Hindlimb muscle (tissue), 1 donor: ENCODE results near the gene CDC42EP1. TPM values are rescaled to one million over a fixed set of nuclear protein-coding genes. Genes with fewer than 3 reads are reported as not detected.
"Not testable (repeated sequence)": the region's sequence is repeated elsewhere in the genome, so short reads cannot be mapped to it uniquely, and the experiment has no call there.

Experiments
- DNase-seq: peaks from one replicate; pipeline ENCODE4 v3.0.0-alpha.2; 2013
- polyA plus RNA-seq: library from polyadenylated mRNA; unstranded; fragments of 120-200 nt; gene quantifications from one replicate; pipeline ENCODE4 v1.2.1, GENCODE V29; 2013; ENCODE audit not compliant: insufficient read length

CDC42EP1 gene, protein sequence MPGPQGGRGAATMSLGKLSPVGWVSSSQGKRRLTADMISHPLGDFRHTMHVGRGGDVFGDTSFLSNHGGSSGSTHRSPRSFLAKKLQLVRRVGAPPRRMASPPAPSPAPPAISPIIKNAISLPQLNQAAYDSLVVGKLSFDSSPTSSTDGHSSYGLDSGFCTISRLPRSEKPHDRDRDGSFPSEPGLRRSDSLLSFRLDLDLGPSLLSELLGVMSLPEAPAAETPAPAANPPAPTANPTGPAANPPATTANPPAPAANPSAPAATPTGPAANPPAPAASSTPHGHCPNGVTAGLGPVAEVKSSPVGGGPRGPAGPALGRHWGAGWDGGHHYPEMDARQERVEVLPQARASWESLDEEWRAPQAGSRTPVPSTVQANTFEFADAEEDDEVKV
- 53.9 TPM for polyA plus RNA-seq

DNA sequence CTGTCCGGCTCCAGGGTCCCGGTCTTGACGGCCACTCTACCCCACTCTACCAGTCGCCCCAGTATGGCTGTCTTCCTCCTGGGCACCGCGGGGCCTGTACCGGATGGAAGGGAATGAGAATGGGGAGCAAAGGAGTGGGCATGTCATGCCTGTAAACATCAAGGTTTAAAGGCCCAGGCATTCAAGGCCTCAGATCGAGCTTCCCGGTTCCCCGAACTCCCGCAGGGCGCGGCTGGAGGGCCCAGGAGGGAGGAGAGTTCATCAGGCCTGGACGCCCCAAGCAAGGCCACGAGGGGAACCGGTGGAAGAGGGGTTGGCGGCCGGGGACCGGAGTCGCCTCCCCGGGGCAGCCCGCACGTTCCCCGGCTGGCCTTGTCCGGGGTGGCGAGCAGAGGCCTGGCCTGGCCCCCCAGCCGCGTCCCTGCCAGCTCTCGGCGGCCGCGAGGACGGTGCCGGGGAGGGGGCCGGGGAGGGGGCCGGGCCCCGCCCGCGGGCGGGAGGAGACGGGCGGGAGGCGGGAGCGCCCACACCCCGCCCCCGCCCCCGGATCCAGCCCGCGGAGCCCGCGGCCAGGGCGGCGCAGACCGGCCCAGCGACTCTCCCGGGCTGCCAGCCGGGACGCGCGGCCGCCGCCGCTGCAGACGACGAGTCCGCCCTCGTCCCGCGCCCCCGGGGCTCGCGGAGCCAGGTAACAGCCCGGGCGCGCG is at the start of gene CDC42EP1:
CDC42EP1 (plus strand) TSS at position 580 of the 707 bp plus-strand sequence. CDS start 5,870 bp downstream, outside the sequence.
- no peak for DNase-seq

DNA sequence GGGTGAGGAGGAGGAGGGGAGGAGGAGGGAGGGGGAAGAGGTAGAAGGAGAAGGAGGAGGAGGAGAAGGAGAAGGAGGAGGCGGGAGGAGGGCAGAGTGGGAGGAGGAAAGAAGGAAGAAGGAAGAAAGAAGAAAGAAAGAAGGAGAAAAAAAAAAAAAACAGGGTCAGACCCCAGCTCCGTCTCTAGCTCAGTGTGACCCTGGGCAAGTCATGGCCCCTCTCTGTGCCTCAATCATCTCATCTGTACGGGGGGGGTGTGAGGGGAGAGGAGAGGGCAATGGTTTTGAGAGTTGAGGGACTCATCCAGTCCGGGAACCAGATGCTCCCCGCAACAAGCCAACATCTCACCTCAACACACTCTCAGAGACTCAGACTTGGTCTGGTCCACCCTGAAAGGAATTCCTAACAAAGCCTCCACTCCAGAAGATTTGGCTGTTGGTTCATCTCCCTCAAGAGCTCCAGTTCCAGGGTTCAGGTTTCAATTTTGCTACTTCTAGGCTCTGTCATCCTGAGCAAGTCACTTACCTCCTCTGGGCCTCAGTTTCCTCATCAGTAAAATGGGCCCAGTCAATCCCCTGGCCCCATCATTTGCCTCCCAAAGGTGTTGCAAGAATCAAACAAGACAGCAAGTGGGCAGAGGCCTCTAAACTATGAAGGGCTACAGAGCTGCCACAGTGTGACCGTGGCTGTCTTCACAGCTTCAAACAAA is 48.7 kb upstream of the CDC42EP1 start:
- DNase-seq = no peak

DNA sequence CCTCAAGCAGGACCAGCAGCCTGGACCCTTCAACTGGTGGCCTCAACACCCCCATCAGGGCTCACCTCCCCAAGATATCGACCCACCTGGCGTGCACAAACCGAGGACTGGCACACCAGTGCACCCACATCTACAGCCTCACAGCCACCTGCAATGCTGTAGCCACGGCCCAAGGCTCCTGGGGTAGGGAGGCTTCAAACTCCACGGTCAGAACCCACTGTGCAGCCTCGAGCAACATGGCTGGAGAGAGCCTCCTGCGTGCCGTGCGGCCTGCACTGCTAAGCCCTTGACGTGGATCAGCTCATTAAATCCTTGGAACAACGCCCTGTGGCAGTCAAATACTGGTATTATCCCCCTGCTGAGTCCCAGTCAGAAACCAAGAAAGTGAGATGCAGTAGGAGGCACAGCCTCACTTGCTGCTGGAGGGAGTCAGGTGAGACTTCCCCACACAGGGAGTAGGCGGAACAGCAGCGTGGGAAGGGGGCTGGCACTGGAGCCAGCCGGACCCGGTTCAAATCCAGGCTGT is 45.7 kb upstream of the CDC42EP1 start:
- no peak for DNase-seq

DNA sequence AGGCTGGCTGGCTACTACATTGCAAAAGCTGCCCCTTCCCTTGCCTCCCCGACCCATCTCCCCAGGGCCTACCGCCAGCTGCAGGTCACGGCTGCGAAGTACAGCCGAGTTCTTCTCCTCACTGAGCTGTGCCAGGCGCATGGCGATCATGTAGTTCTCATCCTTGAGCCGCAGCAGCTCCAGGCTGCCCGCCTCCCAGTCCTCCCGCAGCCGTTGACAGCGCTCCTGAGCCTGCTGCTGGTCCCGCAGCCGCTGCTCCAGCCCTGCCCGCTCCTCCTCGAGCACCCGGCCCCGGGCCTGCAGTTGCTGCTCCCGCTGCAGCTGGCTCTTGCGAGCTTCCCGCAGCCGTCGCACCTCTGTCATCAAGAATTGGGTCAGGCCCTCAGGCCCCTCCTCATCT is 44.4 kb upstream of the CDC42EP1 start:
- no peak for DNase-seq

DNA sequence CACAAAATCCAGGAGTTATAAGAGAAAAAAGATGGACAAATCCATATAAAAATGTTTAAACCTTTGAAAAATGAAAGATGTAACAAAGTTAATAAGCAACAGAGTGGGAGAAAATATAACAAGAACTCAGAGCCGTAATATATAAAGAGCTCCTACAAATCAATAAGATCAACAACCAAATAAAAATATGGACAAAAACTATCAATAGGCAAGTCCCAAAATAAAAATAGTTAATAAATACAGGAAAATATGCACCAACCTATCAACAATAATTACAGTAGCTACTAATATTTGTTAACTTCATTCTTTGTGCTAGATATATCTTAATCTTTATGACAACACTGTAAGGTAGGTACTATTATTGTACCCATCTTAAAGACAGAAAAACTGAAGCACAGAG is 43.8 kb upstream of the CDC42EP1 start:
- DNase-seq = no peak

DNA sequence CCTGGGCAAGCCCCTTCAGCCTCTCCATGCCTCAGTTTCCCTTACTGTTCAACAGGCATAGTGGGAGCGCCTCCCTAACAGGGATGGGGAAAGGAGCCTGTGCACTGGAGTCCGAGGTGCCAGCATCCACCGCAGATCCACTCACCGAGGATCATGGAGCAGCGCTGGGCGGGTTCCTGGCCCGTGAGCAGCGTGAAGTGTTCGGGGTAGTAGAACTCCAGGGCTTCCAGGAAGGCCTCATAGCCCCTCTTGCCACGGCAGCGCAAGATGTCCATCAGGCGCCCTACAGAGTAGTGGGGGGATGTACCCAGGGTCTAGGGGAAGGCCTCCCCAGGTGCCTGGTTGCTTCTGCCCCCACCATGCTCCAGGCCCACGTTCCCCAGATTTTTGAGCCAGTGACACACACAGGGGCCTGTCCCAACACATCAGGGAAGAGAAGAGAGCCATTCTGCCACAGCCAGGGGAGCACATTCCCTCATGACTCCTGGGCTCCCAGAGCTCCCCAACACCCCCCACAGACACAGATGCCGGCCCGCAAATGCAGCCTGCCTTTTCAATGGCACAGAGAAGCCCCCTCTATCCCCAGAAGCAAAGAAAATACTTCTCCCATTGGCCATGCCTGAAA is 42.3 kb upstream of the CDC42EP1 start:
- DNase-seq = no peak

DNA sequence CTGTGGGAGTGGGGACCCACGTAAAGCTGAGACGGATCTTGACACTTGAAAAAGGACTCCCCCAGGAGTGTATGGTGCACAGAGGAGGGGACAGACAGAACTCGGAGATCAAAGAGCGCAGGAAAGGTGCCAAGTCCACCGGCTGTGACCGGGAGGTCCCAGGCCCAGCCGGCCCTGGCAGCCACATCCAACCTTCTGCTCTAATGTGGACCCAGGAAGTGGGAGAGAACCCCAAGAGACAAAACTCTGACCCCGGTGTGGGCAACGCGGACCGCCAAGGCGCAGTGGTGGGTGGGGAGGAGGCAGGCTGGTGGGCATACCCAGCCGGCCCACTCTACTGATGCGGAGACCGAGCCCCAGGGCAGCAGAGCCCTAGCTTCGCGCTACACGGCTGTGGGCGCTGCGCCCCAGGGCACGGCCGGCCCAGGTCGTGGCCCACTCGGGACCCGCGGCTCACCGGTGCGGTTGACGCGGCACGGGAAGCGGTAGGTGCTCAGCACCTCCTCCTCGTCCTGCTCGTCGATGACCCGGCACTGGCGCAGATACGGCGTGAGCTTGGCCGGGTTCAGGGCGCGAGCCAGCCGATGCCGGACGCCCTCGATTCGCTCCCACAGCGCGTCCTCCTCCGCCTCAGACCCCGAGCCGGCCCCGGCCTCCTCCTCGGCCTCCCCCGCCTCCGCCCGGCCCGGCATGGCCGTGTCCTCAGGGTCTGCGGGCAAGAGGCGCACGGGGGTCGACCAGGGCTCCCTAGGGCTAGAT is 41.6 kb upstream of the CDC42EP1 start:
- DNase-seq = no peak

DNA sequence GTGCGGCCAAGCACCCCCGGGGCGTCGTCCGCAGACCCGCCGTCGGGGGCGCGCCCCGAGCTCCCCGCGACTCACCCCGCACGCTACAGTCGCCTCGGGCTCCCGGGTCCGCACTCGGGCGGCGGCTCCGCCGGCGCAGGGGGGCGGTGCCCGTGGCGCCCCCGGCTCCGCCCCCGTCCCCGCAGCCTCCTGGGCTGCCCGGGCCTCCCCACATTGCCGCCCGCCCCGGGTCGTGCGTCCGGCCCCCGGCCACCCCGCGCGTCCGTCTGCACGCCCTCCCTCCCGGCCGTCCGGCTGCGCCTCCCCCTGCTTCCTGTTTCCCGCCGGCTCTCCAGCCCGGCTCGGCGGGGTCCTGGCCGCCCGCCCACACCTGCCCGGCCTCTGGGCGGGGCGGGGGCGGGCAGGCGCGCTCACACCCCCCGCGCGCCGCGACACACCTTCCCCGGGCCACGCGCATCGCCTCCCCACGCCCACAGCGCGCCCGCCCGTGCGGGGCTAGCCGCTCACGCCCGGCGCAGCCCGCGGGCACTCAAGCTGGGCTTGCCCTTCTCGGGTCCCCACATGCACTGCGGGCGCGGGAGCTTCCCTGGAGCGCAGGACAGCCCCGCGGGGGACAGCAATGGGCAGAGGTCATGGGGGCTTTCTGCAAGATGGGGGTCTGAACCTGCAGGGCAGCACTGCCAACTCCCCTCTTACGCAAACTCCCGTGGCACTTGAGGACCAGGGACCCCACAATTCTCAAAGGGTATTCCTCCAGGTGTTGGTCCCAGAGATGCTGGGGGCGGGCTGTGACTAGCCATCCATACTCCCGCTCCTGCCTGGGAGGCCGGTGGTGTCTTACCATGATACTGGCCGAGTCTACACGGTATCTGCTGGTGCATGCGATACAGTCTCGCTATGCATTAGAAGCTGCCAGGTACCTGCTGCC is 40.7 kb upstream of the CDC42EP1 start, which contains the start of gene CARD10:
CARD10 (minus strand) TSS at position 148 of the 928 bp plus-strand sequence. CDS start 215 bp downstream, outside the sequence.
- DNase-seq = no peak

DNA sequence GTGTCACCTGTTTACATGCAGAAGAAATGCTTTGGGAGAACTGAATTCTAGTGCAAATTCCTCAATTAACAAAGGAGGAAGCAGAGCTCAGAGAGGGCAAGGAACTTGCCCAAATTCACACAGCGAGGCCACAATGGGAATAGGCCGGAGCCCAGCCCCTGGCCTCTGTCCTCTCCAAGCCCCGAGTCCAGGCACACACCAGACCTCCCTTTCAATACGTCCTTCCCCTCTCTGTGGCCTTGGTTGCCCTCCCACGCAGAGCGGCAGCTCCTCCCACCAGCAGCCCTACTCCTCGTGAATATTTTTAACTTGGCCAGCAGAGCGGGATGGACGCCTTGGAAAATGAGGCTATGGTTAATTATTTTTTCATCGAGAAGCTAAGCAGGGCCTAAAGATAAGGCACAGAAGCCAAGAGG is 39.5 kb upstream of the CDC42EP1 start:
- DNase-seq = no peak

DNA sequence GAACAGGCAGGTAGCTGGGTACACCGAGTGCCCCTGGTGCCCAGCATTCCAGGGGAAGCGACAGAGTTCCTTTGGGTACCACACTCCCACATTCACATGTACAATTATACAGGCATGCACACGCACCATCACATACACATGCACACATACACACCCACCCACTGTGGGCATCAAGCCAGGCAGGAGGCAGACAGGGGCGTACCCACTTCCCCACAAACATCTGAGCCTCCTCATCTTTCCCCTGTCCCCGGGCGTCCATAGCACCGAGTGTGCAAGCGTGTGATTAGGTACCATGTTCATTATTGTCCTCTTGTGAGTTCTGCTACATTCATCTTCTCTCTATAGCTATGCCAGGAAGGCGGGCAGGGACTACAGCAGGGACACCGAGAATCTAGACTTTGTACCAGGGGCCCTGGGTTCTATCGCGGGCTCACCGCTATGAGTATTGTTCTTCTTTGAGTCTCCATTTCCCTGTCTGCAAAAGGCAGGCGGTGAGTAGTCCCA is 39.0 kb upstream of the CDC42EP1 start:
- no peak for DNase-seq

DNA sequence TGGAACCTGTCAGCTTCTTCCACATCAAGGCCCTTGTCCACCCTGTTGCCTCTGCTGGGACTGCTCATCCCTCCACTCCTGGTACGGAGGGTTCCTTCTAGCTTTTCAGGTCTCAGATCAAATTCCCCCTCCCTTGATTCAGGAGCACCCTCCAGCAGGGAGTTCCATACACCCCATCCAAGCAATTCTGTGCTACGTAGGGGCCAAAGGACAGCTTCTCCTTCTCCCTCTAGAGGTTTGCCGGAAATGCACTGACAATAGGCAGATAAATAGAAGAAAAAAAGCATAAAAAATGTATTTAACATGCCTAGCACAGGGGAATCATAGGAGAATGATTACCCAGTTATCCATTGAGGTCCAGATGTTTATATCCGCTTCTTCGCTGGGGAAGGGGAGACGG is 37.8 kb upstream of the CDC42EP1 start:
- no peak for DNase-seq

DNA sequence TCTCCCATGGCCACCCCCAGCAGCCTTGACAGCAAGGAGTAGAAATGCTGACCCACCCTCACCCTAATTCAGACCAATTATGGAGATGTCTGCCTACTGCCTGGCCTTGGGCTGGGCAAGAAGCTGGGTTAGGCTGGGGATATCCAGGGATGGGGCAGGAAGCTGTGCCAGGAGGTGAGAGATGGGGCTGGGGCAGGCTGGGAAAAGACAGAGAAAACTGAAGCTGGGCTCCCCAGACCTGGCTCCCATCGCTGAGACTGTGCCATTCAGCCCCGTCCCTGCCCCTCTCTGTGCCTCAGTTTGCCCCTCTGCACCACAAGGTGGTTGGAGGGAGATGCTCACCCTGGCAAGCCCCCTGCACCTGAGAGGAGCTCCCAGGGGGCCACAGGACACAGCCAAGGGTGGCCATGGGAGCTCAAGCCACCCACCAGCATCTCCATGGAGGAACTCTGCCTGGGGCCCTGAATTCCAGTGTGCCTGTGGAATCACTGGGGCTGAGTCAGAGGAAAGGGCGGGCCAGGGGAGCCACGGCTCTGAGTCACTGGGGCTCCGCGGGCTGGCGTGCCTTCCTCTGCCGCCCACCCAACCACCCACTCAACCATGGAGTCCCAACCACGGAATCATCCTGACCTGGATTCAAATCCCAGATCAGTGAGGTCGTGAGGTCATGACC is 35.1 kb upstream of the CDC42EP1 start:
- DNase-seq = no peak

DNA sequence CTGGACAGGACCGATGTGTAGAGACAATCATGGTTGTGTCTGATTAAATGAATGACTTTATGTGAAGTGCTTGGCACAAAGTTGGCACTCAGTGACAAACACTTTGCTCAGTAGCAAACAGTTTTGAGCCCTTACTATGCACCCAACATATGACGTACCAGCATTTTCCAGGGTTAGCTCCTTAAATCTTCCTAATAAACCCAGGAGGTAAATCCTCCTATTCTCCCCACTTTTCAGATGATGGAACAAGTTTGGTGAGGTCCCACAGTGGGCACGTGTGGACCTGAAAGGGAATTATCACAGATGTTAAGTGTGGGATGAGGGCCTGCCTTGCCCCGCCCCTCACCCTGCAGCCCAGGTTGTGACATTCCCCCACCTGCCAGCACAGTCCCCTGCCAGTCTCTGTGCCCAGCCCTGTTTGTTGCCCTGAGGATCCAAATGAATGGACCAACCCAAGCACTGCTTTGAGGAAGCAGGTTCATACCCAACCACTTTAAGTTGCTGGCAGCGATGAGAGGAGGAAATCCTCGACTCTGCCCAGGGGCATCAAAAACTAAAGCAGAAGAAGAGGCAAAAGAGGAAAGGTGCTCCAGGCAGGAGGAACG is 34.4 kb upstream of the CDC42EP1 start:
- no peak for DNase-seq

DNA sequence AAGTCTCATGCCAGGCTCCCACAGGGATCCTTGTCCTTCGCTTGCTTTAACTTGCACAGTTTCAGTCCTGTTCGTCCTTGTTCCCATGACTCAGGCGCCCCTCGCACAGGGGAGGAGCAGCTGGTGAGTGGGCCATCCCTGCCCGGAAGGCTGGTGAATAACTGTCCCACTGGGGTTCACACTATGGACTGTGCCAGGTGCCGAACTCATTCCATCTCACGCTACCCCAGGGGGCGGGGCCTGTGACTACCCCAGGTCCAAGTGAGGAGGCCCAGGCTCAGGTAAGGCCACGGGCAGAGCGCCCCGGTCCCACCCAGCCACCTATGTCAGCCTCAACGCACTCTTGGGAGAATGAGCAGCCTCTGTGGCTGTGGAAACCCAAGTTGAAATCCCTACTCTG is 33.9 kb upstream of the CDC42EP1 start:
- DNase-seq = no peak

DNA sequence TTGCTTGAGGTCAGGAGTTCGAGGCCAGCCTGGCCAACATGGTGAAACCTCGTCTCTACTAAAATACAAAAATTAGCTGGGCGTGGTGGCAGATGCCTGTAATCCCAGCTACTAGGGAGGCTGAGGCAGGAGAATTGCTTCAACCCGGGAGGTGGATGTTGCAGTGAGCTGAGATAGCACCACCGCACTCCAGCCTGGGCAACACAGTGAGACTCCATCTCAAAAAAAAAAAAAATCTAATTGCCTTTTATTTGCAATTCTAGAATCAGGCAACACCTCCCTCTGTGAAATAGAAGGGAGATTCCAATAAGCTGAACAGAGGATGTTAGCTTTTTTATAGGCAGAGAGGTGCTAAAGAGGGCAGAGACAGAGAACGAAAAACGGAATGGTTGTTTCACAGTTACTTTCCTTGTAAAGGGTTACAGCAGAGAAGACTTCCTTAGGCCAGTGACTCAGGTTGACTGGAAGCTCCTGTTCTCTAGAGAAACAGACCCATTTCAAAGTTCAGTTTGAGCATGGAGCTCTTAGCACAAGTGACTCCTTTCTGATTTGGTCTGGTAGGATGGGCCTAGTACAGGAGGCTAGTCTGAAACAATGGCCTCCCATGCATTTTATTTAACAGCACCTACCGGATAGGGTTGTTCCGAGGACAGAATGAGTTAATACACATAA is 33.1 kb upstream of the CDC42EP1 start:
- not testable (repeated sequence) for DNase-seq

DNA sequence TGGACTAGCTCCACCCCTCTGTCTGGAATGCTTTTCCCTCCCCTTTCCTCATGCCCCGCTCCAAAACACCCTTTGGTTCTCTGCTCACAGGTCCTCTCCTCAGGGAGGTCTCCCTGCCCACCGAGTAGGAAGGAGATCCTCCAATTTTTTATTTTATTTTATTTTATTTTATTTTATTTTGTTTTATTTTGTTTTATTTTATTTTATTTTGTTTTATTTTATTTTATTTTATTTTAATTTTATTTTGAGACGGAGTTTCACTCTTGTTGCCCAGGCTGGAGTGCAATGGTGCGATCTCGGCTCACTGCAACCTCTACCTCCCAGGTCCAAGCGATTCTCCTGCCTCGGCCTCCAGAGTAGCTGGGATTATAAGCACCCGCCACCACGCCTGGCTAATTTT is 32.3 kb upstream of the CDC42EP1 start:
- DNase-seq = not testable (repeated sequence)

DNA sequence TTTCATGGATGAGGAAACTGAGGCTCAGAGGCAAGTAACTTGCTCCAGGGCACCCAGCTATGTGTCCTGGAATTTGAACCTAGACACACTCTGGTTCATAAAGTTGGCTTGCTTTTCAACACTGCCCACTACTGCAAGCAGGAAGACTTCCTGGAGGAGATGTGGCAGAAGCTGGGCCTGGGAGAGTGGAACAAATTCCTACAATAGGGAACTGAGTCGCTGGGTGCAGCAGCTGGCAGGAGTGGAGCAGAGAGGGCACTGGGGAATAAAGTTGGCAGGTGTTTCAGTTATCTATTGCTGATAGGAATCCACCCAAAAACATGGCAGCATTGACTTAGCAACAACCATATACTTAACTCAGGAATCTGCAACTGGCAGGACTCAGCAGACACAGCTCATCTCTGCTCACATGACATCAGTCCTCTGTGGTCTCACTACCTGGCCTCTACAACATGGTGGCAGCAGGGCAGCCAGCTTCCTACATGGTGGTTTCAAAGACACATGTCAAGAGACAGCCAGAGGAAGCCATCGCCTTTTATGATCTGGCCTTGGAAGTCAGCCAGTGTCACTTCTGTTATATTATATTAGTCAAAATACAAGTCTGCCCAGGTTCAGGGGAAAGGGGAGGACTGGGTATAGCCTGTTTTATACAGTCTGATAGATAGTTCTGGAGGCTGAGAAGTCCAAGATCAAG is 30.5 kb upstream of the CDC42EP1 start:
- DNase-seq = no peak

DNA sequence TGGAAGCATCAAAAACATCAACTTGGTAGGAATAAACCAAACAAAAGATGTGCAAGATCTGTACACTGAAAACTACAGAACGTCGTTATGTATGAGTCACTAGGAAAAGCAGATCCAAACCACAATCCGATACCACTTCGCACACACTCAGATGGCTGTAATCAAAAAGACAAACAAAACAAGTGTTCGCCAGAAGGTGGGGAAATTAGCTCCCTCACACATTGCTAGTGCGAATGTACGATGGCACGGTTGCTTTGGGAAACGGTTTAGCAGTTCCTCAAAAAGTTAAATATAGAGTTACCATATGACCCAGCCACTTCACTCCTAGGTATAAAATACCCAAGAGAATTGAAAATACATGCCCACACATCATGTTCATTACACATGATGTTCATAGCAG is 26.3 kb upstream of the CDC42EP1 start:
- no peak for DNase-seq
